NCI-H1694 (cell line): ENCODE data around the gene NMNAT2.

Experiments
- DNase-seq: peaks from one replicate; lab custom pipeline; 2025; lab: John Stamatoyannopoulos, UW

Gene NMNAT2

DNA sequence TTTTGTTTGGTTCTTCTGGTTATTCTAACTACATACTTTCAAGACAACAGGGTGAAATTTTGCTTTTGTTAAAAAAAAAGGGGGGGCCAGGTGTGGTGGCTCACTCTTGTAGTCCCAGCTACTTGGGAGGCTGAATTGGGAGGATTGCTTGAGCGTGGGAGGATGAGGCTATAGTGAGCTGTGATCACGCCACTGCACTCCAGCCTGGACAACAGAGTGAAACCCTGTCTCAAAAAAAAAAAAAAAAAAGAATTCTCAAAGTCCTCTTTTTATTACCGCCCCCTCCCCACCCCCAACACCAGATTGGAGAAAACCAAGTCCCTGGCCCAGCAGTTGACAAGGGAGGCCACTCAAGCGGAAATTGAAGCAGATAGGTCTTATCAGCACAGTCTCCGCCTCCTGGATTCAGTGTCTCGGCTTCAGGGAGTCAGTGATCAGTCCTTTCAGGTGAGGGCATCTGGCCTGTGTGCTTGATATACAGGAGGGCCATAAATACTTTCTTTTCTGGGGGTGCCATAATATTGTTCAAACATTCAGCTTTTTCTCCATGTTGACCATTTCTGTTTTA lies 181.9 kb downstream of the NMNAT2 start:
- DNase-seq: no peak

DNA sequence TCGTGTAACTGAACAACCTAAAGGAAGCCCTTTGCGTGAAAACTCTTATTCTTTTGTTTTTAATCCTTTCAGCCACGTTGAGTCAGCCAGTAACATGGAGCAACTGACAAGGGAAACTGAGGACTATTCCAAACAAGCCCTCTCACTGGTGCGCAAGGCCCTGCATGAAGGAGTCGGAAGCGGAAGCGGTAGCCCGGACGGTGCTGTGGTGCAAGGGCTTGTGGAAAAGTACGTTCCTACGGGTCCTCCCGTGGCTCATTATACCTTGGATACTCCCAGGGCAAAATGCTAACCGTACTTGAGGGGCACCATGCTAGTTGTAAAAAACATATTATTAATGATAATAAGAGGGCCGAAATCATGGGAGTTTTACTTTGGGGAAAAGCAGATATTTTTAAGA lies 182.7 kb downstream of the NMNAT2 start:
- DNase-seq: no peak

DNA sequence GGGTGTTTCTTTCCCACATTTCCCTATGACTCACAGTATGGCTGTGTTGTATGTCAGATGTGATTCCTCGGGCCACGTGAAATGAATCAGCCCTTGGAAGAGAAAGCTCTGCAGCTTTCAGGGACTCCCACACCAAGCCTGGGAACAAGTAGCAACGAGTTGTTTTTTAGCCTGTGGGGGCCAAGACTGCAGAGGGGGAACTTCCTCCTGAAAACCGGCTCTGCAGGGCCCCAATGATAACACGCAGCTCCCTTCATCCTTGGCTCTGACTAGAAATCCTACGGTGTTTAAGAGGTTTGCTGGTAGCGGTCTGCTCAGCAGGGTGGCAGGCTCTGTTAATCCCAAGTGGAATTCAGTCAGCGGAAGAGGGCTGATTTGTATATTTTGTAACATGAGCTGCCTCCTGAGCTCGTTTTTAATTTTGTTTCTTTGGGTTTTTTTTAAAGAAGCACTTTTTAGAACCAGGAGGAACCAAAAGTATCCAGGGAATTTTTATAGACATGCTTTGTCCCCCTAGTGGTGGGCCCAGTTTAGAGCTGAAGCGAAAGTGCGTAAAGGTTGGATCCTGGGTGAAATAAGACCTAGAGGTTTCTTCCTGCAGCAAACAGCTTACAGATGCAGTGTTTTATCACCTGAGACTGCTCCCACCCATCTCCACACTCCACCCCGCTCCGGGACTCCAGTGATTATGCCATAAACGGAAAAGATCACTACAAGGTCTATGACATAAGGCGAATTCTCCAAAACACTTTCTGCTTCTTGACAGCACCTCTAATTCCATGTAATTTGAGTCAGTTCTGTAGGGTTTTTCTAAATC lies 183.3 kb downstream of the NMNAT2 start:
- peak; percentile 5 for DNase-seq

DNA sequence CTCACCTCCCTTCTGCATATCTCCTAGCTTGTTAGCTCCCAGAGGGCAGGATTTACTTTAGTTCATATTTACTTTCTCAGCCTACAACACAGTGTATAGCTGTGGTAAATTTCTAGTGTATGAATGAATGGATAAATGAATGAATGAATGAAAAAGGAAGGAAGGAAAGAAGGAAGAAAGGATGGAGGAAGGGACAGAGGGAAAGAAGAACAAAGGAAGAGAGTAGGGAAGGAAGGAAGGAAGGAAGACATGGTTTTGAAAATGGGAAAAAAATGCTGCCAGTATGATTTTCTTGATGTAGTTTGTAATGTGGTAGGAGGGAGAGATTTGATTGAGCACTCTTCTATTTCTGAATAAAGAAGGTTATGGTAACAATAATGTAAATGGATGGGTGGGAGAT lies 185.1 kb downstream of the NMNAT2 start:
- DNase-seq: no peak

DNA sequence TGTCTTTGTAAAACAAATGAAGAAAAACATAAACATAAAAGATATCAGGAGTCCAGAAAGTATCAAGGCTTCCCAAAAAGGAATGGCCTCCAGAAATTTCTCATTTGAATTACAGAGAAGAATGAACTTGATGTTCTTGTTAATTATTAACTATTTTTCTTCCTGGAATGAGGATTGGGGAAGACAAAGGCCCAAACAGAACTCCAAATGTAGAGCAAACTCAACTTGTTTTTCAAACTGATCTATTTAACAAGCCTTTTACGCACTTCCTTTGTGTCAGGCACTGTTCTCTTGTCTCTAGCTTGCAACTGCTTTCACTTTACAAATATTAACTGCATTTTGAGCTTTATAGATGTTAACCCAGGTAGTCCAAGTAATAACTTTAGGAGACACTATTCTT lies 186.6 kb downstream of the NMNAT2 start:
- no peak for DNase-seq

DNA sequence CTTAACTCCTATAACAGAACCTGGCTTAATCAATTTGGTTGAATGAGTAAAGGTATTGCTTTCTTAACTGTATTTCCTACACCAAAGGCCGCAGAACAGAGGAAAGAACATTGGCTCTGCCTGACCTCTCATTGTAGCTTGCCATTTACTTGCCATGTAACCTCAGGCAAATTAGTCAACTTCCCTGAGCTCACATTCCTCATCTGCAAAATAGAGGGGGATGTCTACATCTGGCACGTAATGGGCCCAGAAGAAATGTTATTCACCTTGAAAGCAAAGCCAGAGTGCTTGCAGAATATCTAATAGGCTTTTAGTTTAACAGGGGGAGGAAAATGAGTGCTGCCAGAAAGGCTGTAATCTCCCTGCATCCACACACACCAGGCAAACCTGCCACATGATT lies 187.8 kb downstream of the NMNAT2 start:
- no peak for DNase-seq

DNA sequence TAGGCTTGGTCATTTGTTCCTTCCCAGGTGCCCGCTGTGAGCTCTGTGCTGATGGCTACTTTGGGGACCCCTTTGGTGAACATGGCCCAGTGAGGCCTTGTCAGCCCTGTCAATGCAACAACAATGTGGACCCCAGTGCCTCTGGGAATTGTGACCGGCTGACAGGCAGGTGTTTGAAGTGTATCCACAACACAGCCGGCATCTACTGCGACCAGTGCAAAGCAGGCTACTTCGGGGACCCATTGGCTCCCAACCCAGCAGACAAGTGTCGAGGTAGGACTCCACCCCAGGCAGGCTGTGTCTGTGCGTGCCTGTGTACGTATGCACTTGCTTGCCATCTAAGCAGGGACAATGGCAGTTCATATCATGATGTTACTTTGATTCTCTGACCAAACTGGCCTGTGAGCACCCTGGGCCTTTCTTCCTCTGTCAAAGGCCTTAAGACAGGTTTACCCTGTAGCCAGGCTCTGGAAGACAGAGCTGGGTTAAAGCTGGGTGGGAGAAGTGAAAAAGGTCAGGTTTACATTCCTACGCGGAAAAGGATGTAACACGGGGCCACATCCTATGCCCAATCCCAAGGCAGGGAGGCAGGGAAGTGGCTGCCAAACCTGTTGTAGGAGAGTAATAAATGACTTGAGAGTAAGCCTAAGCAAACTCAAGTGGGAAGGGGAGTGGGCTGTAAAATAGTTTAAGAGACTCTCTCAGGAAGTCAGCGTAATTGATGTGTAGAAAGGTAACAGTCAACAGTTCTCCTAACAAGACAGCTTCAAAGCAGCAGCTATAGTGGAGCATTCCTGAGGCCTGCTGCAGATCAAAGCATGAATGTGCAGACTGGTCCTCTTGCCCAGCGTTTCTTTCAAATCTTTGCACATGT lies 189.6 kb downstream of the NMNAT2 start:
- DNase-seq: no peak

DNA sequence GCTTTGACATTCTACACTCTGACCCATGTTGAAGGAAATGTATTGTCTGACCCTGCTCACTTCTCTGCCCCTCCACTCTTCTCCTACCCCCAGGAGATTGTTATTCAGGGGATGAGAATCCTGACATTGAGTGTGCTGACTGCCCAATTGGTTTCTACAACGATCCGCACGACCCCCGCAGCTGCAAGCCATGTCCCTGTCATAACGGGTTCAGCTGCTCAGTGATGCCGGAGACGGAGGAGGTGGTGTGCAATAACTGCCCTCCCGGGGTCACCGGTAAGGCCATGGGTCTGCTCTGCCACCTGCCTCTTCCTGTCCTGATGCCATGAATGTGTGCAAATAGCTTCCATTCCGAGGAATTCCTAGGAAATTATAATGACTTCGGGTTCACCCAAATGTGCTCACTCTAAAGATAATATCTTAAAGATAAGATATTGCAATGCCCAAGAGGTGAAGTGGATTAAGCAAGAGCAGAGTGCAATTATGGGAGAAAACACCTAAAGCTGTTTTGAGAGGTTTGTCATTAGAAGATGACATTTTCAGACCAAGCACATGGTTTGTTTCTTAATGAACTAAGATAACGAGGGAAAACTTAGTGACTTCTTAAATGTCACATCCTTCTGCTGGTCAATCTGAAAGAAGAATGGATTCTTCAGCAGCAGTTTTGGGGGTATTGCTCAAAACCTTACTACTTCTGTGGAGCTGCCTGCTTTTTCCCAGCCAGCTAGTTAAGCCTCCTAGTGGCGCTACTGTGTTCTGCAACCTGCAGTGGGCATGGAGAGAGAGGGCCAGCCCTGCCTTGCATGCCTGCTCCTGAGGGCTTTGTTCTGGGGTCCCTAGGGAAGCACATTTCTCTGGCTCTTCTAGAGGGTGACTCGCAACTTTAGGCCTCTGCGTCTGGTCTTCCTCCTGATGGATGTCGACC lies 190.5 kb downstream of the NMNAT2 start:
- DNase-seq: peak; percentile 42

DNA sequence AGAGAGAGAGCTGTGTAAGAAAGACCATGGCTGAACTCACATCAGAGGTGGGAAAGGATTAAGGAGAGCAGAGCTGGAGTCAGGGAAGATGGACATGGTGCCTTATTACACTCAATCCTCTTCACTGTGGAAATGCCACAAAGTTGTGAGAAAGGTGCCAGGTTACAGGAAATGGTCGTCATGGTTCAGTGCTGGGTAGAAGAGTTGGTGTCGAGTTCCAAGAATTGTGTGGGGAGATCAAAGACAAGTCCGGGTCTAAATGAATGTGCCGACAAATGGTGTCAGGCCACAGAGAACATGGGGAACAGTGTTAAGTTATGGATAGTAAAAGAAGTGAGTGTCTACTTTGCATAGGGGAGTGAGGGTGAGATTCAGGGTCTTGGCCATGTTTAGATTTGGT lies 191.2 kb downstream of the NMNAT2 start:
- no peak for DNase-seq

DNA sequence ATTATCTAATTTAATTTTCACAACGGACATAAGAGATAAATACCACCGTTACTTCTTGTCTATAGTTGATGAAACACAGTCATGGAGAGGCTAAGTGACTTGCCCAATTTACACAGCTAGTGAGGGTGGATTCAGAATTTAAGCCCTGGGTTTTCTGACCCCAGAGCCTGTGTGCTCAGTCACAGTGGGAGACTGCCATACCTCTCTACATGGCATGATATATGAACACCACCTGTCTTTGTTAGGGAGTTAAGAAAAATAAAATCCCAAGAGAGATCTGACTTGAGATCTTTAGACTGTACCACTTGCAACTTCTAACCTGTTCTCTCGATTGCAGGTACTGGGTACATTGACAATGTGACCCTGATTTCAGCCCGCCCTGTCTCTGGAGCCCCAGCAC lies 191.8 kb downstream of the NMNAT2 start:
- DNase-seq: no peak

DNA sequence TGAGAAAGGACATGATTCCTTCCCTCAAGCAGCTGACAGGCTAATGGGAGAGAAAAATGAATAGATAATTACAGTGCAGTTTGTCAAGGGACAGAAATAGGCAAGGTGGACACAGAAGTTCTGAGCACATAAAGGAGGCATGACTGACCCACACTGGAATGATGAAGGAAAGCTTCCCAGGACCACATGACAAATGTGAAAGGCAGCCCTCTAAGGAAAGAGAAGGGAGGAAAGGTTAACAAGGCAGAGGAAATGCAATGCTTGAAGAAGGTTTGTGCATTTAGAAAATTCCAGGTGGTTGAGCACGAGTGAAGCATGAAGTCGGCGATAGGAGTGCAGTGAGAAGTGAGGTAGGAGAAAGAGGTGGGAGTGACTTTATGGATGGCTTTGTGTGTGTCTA lies 194.7 kb downstream of the NMNAT2 start:
- DNase-seq: no peak

DNA sequence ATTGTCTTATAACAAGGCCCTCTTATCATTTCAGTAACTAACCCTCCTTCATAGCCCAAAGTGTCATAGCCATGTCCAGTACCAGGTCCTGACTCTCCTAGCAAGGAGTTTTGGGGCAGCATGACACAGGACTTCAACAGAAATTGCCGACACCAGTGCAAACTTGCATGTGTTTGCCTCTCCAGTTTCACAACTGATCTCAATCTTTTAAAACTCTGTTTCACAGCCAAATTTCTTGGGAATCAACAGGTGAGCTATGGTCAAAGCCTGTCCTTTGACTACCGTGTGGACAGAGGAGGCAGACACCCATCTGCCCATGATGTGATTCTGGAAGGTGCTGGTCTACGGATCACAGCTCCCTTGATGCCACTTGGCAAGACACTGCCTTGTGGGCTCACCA lies 195.3 kb downstream of the NMNAT2 start:
- DNase-seq: no peak

DNA sequence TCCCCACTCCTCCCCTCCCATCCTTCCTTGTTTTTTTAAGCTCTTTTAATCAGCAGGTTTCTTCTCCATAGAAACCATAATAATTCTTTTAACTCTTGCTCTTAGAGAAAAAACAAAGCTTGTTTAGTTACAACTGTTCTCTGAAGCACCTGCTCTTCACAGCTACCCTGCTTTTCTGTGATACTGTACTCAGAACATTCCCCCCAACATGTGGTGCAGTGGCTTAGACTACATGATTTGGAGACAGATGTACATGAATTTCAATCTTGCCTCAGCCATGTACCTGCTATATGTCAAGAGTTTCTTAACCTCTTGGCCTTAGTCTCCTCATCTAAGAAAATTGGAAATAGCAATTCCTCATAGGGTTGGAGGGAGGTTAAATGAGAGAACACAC lies 198.6 kb downstream of the NMNAT2 start:
- no peak for DNase-seq

DNA sequence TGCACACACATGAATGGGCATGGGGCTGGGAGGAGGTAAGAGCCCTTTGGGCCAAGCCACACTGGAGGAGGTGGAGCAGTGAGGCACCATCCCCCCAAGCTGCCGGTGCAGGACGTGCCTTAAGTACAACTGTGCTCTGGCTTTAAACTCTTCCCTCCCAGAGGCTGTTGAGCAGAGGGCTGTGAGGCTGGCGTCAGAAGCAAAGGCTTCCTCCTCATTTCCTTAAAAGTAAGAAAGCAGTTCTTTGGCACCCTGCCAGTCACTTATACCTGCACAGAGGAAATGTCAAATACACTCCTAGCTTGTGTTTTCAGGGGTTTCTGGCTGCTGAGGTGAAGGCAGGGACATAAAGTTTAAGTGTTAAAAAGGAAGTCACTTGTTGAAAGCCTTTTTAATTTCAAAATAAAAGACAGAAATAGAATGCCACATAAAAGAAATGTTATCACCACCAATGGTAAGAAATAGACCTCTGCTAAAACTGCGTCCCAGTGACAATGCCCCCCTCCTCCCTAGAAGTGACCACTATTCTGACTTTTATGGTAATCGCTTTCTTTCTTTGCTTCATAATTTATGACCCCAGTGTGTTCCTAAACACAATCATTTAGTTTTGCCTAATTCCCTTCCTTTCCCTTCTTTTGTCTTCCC lies 199.1 kb downstream of the NMNAT2 start:
- DNase-seq: no peak

DNA sequence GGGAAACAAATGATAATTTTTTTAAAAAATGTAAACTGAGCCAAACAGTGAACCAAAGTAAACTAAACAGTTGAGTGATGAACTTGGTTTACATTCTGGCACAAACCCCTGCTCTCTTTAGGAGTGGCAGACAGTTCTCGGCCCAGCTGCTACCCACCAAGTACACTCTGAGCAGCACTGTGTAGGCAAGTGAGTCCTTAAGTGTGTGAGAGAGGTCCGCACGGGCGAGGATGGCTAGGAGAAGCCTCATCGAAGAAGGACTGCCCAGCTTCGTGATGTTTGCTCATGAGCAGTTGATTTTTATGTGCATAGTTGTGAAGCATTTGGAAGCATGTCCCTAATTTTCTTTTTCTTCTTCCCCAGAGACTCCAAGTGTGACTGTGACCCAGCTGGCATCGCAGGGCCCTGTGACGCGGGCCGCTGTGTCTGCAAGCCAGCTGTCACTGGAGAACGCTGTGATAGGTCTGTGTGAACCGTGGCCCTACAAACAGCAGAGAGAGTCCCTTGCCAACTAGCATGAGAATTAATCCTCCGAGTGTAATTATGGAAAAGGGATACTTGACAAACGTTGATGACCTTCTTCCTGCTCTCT lies 200.1 kb downstream of the NMNAT2 start:
- DNase-seq: peak; percentile 94

DNA sequence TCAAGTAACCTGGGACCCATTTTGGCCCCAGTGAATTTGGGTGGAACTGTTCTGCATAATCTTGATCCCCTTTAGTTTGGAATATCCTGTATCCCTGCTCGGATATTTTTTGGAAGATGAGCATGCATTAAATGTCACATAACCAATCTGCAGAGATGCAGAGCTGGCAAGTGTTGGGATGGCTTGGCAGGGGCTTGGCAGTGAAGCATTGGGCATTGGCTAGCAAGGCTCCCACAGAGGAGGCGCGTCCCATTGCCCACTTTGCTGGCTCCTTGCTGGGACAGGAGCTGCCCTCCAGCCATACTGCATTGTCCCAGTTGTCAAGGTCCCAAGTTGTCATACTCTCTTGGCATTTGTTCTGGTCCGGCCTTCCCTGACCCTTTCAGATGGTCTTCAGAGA lies 202.2 kb downstream of the NMNAT2 start:
- DNase-seq: no peak

DNA sequence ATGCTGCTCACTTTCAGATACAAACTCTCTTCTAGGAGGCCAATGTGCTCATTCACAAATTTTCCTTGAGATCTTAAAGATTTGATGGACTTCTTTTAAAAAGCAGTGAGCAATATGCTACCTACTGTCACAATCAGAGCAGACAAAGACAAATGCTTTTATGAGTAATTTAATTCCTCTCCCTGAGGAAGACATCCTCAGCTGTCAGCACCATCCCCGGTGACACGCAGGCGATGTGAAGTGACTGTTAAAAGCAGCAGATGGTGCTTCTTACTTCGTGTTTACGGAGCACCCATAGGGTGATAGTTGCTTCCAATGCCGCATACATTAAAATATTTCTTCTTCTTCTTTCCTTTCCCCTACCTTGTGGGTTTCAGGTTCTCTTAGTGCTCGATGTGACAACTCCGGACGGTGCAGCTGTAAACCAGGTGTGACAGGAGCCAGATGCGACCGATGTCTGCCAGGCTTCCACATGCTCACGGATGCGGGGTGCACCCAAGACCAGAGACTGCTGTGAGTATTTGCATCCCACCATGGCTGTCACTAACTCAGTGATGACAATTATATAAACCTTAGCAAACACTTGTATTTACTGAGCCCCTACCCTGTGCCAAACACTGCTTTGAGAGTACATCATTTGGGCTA lies 203.0 kb downstream of the NMNAT2 start:
- peak; percentile 75 for DNase-seq

DNA sequence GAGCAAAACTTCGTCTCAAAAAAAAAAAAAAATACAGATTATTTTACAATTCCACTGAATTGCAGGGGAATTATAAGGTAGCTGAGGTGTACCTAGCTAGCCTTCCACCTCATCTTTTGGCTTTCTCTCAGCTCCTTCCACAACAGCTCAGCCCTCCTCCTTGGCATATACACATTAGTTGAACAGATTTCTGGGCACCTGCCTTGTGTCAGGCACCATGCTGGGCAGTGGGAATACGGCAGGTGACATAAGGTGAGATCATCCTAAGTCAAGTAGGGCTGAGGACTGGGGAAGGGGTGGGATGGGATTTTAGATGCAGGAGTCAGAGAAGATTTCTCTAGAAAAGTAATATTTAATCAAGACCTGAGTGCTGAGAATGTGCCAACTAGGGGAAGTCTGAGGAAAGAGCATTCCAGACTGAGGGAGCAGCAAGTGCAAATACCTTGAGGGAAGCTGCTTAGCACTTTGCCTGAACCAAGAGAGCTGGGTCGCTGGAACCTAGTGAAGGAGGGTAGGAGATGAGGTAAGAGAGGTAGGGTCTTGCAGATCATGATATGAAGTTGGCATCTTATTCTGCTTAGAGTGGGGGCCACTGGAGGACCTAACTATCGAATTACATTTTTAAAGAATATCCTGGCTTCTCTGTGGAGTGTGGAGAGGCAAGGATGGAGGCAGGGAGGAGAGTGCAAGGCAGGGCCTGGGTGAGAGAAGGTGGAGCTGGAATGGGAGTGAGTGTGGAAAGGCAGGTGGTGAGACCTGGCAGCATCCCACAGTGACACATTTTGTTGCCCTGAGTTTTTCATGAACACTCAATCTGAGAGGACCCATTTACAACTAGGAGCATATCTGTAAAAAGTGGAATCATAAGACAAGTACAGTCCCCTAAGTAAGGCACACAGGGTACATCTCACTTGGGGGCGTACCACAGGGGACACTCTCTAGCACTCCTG lies 203.9 kb downstream of the NMNAT2 start:
- DNase-seq: peak; percentile 48

DNA sequence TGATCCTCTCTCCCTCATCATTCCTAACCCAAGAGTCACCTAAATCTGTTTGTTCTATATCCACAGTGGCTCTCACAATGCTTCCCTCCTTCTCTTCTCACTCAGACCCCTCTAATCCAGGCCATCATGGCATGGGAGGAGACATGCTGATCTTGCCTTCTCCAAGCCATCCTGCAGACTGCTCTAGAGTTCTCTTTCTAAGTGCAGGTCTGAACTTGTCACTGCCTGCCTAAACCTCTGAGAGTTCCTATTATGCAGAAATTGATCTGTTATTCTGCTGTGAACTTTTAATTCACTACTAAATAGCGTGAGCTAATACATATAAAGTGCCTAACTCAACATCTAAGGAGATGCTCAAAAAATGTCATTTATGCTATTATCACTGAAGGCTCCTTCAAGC lies 205.3 kb downstream of the NMNAT2 start:
- no peak for DNase-seq
